B cell (primary cell): ENCODE measurements around the gene NR3C2.

Source experiments
- CTCF ChIP-seq: fragments of 200-600 bp; IDR thresholded peaks from one replicate; pipeline ENCODE4 v1.8.0; 2022; ENCODE audit warnings: antibody characterized with exemption, mild to moderate bottlenecking
- EZH2 ChIP-seq: IDR thresholded peaks from 2 replicates; pipeline ENCODE4 v1.6.1; 2012; ENCODE audit warnings: borderline replicate concordance, low read depth, mild to moderate bottlenecking, moderate library complexity, low read length; ENCODE audit not compliant: insufficient read depth, poor library complexity, severe bottlenecking

GRCh38 chr4:148207068-148207467 is 235.1 kb downstream of the NR3C2 start:
- TF ChIP-seq CTCF, result no peak
- no peak for TF ChIP-seq EZH2
